Measurements from ENCODE around the gene COL8A1. TPM values are rescaled to one million over a fixed set of nuclear protein-coding genes. Genes with fewer than 3 reads are reported as not detected.
A peak's percentile ranks its signal among the peaks of the same experiment; 100 is the strongest.

Gene COL8A1
- total RNA-seq, 1 experiment from 2014 or later = 54.8 TPM

DNA sequence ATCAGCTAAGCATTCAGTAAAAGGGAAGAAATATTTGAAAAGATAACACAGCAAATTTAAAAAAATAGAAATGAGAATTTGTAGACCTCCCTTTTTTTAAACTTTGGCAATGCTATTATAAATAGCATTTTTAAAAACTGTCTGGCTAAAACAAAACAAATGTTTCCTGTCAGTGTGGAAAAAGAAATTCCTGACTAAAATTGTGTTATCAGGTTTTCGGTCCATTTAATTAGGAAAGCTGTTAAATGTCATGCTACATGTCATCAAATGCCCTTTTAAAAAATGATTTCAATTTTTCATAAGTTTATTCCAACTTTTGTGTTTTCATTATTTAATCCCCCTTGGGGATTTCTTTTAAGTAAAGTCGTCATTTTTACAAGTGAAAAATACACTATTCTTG is 29.6 kb downstream of the COL8A1 start:
- Histone ChIP-seq H3K9me3 (replicated peaks) (no peaks in the 10 kb centered on the region), H3K27ac (no peak overlapping the region), H3K36me3 (no peaks in the 10 kb centered on the region), H3K4me3 (no peak overlapping the region), H3K27me3 (replicated peaks) (no peaks in the 10 kb centered on the region), H3K4me1 (replicated peaks) (peaks cover 3% of the 10 kb centered on the region; the same call in 1 of the 2 replicates)
- DNase-seq (ENCODE audit: low read depth in 1 of 2, low spot score in 2 of 2) = no peak

GRCh38 chr3:99669879-99670555 is 31.6 kb downstream of the COL8A1 start:
- H3K4me1 ChIP-seq (replicated peaks) = peaks cover 14% of the 10 kb centered on the region
- no peaks in the 10 kb centered on the region for H3K9me3 ChIP-seq (replicated peaks)
- H3K4me3 ChIP-seq = no peak overlapping the region
- no peak overlapping the region for H3K27ac ChIP-seq
- no peaks in the 10 kb centered on the region for H3K27me3 ChIP-seq (replicated peaks)
- no peaks in the 10 kb centered on the region; the same call in 1 of the 2 replicates for H3K36me3 ChIP-seq
- DNase-seq (ENCODE audit: low read depth in 1 of 2, low spot score in 2 of 2) = no peak

- H3K4me3 ChIP-seq = no peak overlapping the region
- no peak overlapping the region for H3K27ac ChIP-seq
- H3K4me1 ChIP-seq (replicated peaks) = peaks cover 14% of the 10 kb centered on the region
- DNase-seq (ENCODE audit: low read depth in 1 of 2, low spot score in 2 of 2) = no peak
- no peaks in the 10 kb centered on the region for H3K27me3 ChIP-seq (replicated peaks)
- H3K9me3 ChIP-seq (replicated peaks) = no peaks in the 10 kb centered on the region
- no peaks in the 10 kb centered on the region; the same call in 1 of the 2 replicates for H3K36me3 ChIP-seq
Measured at GRCh38 chr3:99670556-99670950, 32.2 kb downstream of the COL8A1 start.

DNA sequence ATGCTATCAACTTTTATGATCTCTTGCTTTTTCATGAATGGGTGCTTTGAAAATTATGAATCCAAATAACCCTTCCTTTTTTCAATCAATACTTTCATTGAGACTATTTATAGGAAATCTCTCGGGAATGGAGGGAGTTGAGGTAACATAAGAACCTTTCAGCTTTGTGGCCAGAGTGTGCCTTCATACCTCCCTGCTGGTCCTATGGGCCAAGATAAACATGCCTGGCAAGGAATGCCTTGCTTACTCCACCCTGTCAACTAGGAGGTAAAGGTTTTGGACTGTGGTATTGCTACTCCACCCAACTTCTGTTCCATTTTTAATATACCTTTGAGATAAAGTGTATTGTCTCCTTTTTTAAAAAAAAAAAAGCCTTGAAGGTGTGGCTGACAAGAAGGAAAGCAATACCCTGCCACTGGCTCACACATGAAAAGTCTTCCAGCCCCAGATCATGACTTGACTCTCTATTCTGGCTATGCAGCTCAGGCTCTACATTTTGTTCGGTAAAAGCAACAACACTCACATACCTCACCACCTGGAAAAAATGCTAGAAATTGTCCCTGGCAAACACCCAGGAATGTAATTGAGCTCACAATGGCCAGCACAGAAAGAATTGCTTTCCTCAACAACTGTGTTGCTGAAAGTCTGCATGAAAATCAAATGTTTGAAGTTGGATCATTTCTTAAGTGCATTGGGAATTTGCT is 35.8 kb downstream of the COL8A1 start:
- no peak overlapping the region for H3K4me3 ChIP-seq
- no peaks in the 10 kb centered on the region for H3K9me3 ChIP-seq (replicated peaks)
- peak in 1 of 2 experiments; percentile 44 for DNase-seq (ENCODE audit: low read depth in 1 of 2, low spot score in 2 of 2)
- no peaks in the 10 kb centered on the region for H3K27me3 ChIP-seq (replicated peaks)
- H3K27ac ChIP-seq = no peak overlapping the region
- H3K36me3 ChIP-seq = peaks cover 8% of the 10 kb centered on the region
- peaks cover 22% of the 10 kb centered on the region for H3K4me1 ChIP-seq (replicated peaks)

- no peaks in the 10 kb centered on the region for H3K9me3 ChIP-seq (replicated peaks)
- peak in 1 of 2 experiments; percentile 9 for DNase-seq (ENCODE audit: low read depth in 1 of 2, low spot score in 2 of 2)
- no peak overlapping the region for H3K4me3 ChIP-seq
- H3K27me3 ChIP-seq (replicated peaks) = no peaks in the 10 kb centered on the region
- H3K4me1 ChIP-seq (replicated peaks) = peaks cover 22% of the 10 kb centered on the region
- peaks cover 10% of the 10 kb centered on the region for H3K36me3 ChIP-seq
- H3K27ac ChIP-seq = no peak overlapping the region
Measured at GRCh38 chr3:99678023-99678422, 39.6 kb downstream of the COL8A1 start.

DNA sequence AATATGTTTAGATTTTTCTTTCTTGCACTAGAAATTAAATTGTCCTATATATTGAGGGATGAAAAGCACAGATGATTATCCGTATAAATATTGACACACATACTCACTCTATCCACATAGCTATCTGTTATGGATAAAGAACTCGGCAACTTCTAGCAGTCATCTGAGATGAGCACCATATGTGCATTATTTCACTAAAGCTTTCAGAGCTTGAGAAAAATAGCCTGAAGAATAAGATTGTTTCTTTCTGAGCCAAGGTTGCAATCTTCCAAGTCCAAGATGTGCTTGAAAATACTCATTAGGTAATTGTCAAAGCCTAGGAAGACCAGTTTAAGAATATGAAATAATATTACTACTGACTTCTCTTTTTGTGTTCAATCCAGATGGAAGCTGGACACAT is 40.5 kb downstream of the COL8A1 start:
- Histone ChIP-seq H3K27ac (no peak overlapping the region), H3K4me3 (no peak overlapping the region), H3K27me3 (replicated peaks) (no peaks in the 10 kb centered on the region), H3K9me3 (replicated peaks) (no peaks in the 10 kb centered on the region), H3K4me1 (replicated peaks) (peaks cover 20% of the 10 kb centered on the region), H3K36me3 (peaks cover 10% of the 10 kb centered on the region)
- DNase-seq (ENCODE audit: low read depth in 1 of 2, low spot score in 2 of 2) = no peak

- no peak overlapping the region for H3K27ac ChIP-seq
- DNase-seq (ENCODE audit: low read depth in 1 of 2, low spot score in 2 of 2) = no peak
- H3K4me3 ChIP-seq = no peak overlapping the region
- H3K27me3 ChIP-seq (replicated peaks) = no peaks in the 10 kb centered on the region
- H3K36me3 ChIP-seq = peaks cover 13% of the 10 kb centered on the region
- peaks cover 9% of the 10 kb centered on the region for H3K4me1 ChIP-seq (replicated peaks)
- H3K9me3 ChIP-seq (replicated peaks) = no peaks in the 10 kb centered on the region
Measured at GRCh38 chr3:99681512-99681911, 43.1 kb downstream of the COL8A1 start.

DNA sequence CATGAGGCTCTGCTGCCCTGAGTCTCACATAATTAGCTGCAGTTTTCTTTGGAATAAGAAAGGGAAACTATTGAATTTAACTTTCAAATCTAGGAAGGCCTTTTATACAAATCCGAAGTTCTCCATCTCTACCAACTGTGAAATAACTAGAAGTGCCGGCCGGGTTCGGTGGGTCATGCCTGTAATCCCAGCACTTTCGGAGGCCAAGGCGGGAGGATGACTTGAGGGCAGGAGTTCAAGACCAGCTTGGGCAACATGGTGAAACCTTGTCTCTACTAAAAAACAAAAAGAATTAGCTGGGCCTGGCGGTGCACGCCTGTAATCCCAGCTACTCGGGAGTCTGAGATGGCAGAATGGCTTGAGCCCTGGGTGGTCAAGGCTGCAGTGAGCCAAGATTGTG is 43.6 kb downstream of the COL8A1 start:
- Histone ChIP-seq H3K27ac (no peak overlapping the region), H3K4me1 (replicated peaks) (peaks cover 9% of the 10 kb centered on the region), H3K27me3 (replicated peaks) (no peaks in the 10 kb centered on the region), H3K9me3 (replicated peaks) (no peaks in the 10 kb centered on the region), H3K36me3 (peaks cover 16% of the 10 kb centered on the region), H3K4me3 (no peak overlapping the region)
- no peak for DNase-seq (ENCODE audit: low read depth in 1 of 2, low spot score in 2 of 2)

DNA sequence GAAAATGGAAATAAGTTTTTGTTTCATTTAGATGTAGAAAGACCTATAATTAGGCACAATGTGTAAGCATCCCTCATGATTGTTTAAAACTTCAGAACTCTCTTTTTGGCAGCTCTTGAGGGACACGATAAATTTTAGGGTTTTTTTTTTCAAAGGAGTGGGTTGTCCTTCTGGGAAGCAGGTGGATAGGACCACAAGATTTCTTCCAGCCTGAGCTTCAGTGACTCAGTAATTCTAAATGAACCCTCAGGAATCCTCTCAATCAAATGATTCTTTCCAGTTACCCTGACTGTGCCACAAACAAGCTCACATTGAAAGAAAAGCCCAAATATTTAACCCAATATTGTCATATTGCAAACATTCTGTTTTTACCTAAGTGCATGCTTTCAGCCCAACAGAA is 45.1 kb downstream of the COL8A1 start:
- Histone ChIP-seq H3K4me1 (replicated peaks) (peaks cover under 1% of the 10 kb centered on the region), H3K9me3 (replicated peaks) (no peaks in the 10 kb centered on the region), H3K27ac (no peak overlapping the region), H3K4me3 (no peak overlapping the region), H3K27me3 (replicated peaks) (no peaks in the 10 kb centered on the region), H3K36me3 (peaks cover 11% of the 10 kb centered on the region)
- DNase-seq (ENCODE audit: low read depth in 1 of 2, low spot score in 2 of 2) = no peak

GRCh38 chr3:99683876-99684275 is 45.5 kb downstream of the COL8A1 start:
- no peak for DNase-seq (ENCODE audit: low read depth in 1 of 2, low spot score in 2 of 2)
- Histone ChIP-seq H3K4me1 (replicated peaks) (no peaks in the 10 kb centered on the region), H3K27ac (no peak overlapping the region), H3K36me3 (peaks cover 11% of the 10 kb centered on the region), H3K4me3 (no peak overlapping the region), H3K27me3 (replicated peaks) (no peaks in the 10 kb centered on the region), H3K9me3 (replicated peaks) (no peaks in the 10 kb centered on the region)

GRCh38 chr3:99684644-99685043 is 46.2 kb downstream of the COL8A1 start:
- Histone ChIP-seq H3K4me1 (replicated peaks) (no peaks in the 10 kb centered on the region), H3K9me3 (replicated peaks) (no peaks in the 10 kb centered on the region), H3K27ac (no peak overlapping the region), H3K36me3 (peaks cover 6% of the 10 kb centered on the region; the same call in 1 of the 2 replicates), H3K27me3 (replicated peaks) (no peaks in the 10 kb centered on the region), H3K4me3 (no peak overlapping the region)
- no peak for DNase-seq (ENCODE audit: low read depth in 1 of 2, low spot score in 2 of 2)

DNA sequence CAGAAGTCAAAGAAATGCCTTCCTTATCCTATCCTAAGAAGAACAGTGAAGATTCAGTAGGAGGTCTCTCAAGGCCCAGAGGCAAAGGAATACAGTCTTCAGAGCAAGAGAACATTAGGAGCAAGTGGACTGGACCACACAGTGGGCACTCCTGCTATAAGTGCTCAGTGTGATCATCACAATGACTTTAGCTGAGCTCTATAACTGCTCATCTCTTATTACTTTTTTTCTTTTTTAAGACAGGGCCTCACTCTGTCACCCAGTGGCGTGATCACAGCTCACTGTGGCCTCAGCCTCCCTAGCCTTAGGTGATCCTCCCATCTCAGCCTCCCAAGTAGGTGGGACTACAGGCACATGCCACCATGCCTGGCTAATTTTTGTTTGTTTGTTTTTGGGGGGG is 48.1 kb downstream of the COL8A1 start:
- Histone ChIP-seq H3K27me3 (replicated peaks) (no peaks in the 10 kb centered on the region), H3K4me1 (replicated peaks) (no peaks in the 10 kb centered on the region), H3K4me3 (no peak overlapping the region), H3K9me3 (replicated peaks) (no peaks in the 10 kb centered on the region), H3K27ac (no peak overlapping the region), H3K36me3 (peaks cover 6% of the 10 kb centered on the region; the same call in 1 of the 2 replicates)
- DNase-seq (ENCODE audit: low read depth in 1 of 2, low spot score in 2 of 2) = no peak

DNA sequence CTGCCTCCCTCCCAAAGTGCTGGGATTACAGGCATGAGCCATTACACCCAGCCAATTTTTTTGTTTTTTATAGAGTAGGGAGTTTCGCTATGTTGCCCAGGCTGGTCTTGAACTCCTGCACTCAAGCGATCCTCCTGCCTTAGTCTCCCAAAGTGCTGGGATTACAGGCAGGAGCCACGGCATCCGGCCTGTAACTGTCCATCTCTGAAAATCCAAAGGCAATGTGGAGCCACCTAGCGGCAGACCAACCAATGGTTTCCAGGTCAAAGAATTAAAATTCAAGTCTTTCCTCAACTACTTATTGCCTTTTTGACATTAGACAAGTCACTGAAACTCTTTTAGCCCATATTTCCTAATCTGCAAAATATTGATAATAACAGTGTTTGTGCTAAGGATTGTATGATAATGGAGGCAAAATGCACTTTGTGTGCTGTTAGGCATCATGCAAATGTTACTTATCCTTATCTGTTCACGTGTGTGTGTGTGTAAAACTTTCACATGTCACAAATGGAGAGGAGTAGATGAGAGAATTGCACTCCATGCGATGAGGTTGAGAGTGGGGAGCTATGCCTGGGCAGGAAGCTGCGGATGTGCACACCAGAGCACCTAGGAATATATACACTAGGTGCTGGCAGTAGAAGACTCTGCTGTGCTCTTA is 48.7 kb downstream of the COL8A1 start:
- H3K36me3 ChIP-seq = peaks cover 6% of the 10 kb centered on the region; the same call in 1 of the 2 replicates

More for the DNA sequence above, 48.7 kb downstream of the COL8A1 start:
- H3K4me3 ChIP-seq = no peak overlapping the region
- H3K27me3 ChIP-seq (replicated peaks) = no peaks in the 10 kb centered on the region
- no peaks in the 10 kb centered on the region for H3K4me1 ChIP-seq (replicated peaks)
- DNase-seq (ENCODE audit: low read depth in 1 of 2, low spot score in 2 of 2) = peak; percentile 42 to 67
- no peaks in the 10 kb centered on the region for H3K9me3 ChIP-seq (replicated peaks)
- no peak overlapping the region for H3K27ac ChIP-seq

All from SJSA1 (cell line).